ENCODE measurements around the gene HTT. TPM values are rescaled to one million over a fixed set of nuclear protein-coding genes. Genes with fewer than 3 reads are reported as not detected.

HTT gene
- total and polyA plus RNA-seq, 10 of the 15 experiments (the other 5 are each of a cell fraction or from before 2014, with no cell fraction given) = 3.3 to 113 (median 43.3) TPM

- in situ Hi-C loops (cut with MboI) = no loop called here
- no peaks in the 10 kb centered on the region for H3K79me2 ChIP-seq (ENCODE audit: control insufficient read depth, insufficient read depth, low read length)
- no peak overlapping the region for H3K27ac ChIP-seq (ENCODE audit: control insufficient read depth, insufficient read depth)
- BruUV-seq (replicated peaks) = no TSS peak
- DNase-seq (ENCODE audit: low read depth, low spot score) (no peak), FAIRE-seq (no peak), ATAC-seq (no peak)
- no peaks in the 10 kb centered on the region for H3K36me3 ChIP-seq (ENCODE audit: control insufficient read depth in 2 of 2, insufficient read depth in 2 of 2, low read length in 1 of 2)
- no peak overlapping the region for H3K4me2 ChIP-seq (ENCODE audit: control insufficient read depth, insufficient read depth)
- RAD21 ChIA-PET (ENCODE audit: unreplicated experiment) = no interaction called here
- POLR2A ChIA-PET = no interaction called here
- no peaks in the 10 kb centered on the region for H4K20me1 ChIP-seq (ENCODE audit: control insufficient read depth, insufficient read depth)
- TF ChIP-seq RBBP5 (conservative IDR thresholded peaks at IDR 0.05) (no peak), ZNF274 (IDR thresholded peaks at IDR 0.05; ENCODE audit: insufficient read depth, insufficient read length) (no peak), STAT1 (conservative IDR thresholded peaks at IDR 0.05) (no peak), WRNIP1 (IDR thresholded peaks at IDR 0.05; ENCODE audit: borderline replicate concordance, low read depth, low read length) (no peak)
- H3K4me1 ChIP-seq (ENCODE audit: control insufficient read depth, insufficient read depth, low read length) = no peaks in the 10 kb centered on the region
- CTCF ChIA-PET = interaction anchor here (0.6 kb wide), 1 partner anchor 272 kb away, joined by 3 read pairs; no protein-coding TSS in a partner anchor
- SMC1A ChIA-PET (ENCODE audit: uncharacterized antibody, unreplicated experiment) = interaction anchor here (0.8 kb wide), 1 partner anchor 37 kb away, joined by 5 read pairs; no protein-coding TSS in a partner anchor
- H3K27me3 ChIP-seq (replicated peaks in 1 of 2; ENCODE audit: control insufficient read depth in 2 of 2, insufficient read depth in 2 of 2, low read length in 1 of 2) = no peaks in the 10 kb centered on the region
- intact Hi-C loops (cut with micrococcal nuclease; ENCODE audit: unreplicated experiment) = no loop called here
- no peaks in the 10 kb centered on the region for H3K9me3 ChIP-seq (replicated peaks; ENCODE audit: control insufficient read depth, insufficient read depth, low read length)
- no peak overlapping the region for H3K4me3 ChIP-seq
- WGBS (ENCODE audit: insufficient coverage, insufficient replicate concordance, low lambda C conversion rate, missing lambda C conversion rate) = 68% methylated on average over 17 of the region's 17 CpGs
- H2AFZ ChIP-seq (ENCODE audit: control insufficient read depth, low read depth, low read length) = no peak overlapping the region
- H3K9ac ChIP-seq (ENCODE audit: control insufficient read depth, insufficient read depth, low read length) = no peak overlapping the region
These were observed 195.6 kb downstream of the HTT start for GRCh38 chr4:3269991-3270611.

GRCh38 chr4:3271131-3271530 is 196.7 kb downstream of the HTT start:
- Histone ChIP-seq H3K27me3 (replicated peaks in 1 of 2; ENCODE audit: control insufficient read depth in 2 of 2, insufficient read depth in 2 of 2, low read length in 1 of 2) (no peaks in the 10 kb centered on the region), H3K27ac (ENCODE audit: control insufficient read depth, insufficient read depth) (no peak overlapping the region), H3K36me3 (ENCODE audit: control insufficient read depth in 2 of 2, insufficient read depth in 2 of 2, low read length in 1 of 2) (no peaks in the 10 kb centered on the region), H4K20me1 (ENCODE audit: control insufficient read depth, insufficient read depth) (no peaks in the 10 kb centered on the region), H3K9ac (ENCODE audit: control insufficient read depth, insufficient read depth, low read length) (no peak overlapping the region), H3K79me2 (ENCODE audit: control insufficient read depth, insufficient read depth, low read length) (no peaks in the 10 kb centered on the region), H3K4me3 (no peak overlapping the region), H3K4me2 (ENCODE audit: control insufficient read depth, insufficient read depth) (no peak overlapping the region), H2AFZ (ENCODE audit: control insufficient read depth, low read depth, low read length) (no peak overlapping the region), H3K9me3 (replicated peaks; ENCODE audit: control insufficient read depth, insufficient read depth, low read length) (no peaks in the 10 kb centered on the region), H3K4me1 (ENCODE audit: control insufficient read depth, insufficient read depth, low read length) (no peaks in the 10 kb centered on the region)
- ChIA-PET POLR2A (interaction anchor here (0.7 kb wide), 1 partner anchor 11 kb away, joined by 4 read pairs; no protein-coding TSS in a partner anchor), CTCF (interaction anchor here (0.6 kb wide), 1 partner anchor 273 kb away, joined by 3 read pairs; no protein-coding TSS in a partner anchor), RAD21 (ENCODE audit: unreplicated experiment) (no interaction called here), SMC1A (ENCODE audit: uncharacterized antibody, unreplicated experiment) (interaction anchor here (0.8 kb wide), 1 partner anchor 38 kb away, joined by 5 read pairs; no protein-coding TSS in a partner anchor)
- FAIRE-seq (no peak), ATAC-seq (no peak), DNase-seq (ENCODE audit: low read depth, low spot score) (no peak)
- intact Hi-C loops (cut with micrococcal nuclease; ENCODE audit: unreplicated experiment) = no loop called here
- in situ Hi-C loops (cut with MboI) = no loop called here
- no TSS peak for BruUV-seq (replicated peaks)
- 61% methylated on average over 14 of the region's 14 CpGs for WGBS (ENCODE audit: insufficient coverage, insufficient replicate concordance, low lambda C conversion rate, missing lambda C conversion rate)
- TF ChIP-seq USF2 (IDR thresholded peaks at IDR 0.05; ENCODE audit: borderline replicate concordance, low read depth, low read length) (no peak), ATF3 (IDR thresholded peaks at IDR 0.05; ENCODE audit: borderline replicate concordance, extremely low read depth, low read depth, low read length) (no peak), ZNF622 (IDR thresholded peaks at IDR 0.05) (no peak), SPI1 (IDR thresholded peaks at IDR 0.05; ENCODE audit: borderline replicate concordance, insufficient read depth, low read depth, low read length) (no peak), RELB (IDR thresholded peaks at IDR 0.05; ENCODE audit: low read depth) (no peak), SIX5 (IDR thresholded peaks at IDR 0.05; ENCODE audit: low read depth, low read length, severe bottlenecking) (no peak), IRF3 (IDR thresholded peaks at IDR 0.05) (no peak), TARDBP (IDR thresholded peaks at IDR 0.05; ENCODE audit: borderline replicate concordance) (no peak), BMI1 (IDR thresholded peaks at IDR 0.05; ENCODE audit: borderline replicate concordance) (no peak), PAX8 (IDR thresholded peaks at IDR 0.05) (no peak)

Measured in GM12878 (cell line).